ENCODE results near the gene USP21.

DNA sequence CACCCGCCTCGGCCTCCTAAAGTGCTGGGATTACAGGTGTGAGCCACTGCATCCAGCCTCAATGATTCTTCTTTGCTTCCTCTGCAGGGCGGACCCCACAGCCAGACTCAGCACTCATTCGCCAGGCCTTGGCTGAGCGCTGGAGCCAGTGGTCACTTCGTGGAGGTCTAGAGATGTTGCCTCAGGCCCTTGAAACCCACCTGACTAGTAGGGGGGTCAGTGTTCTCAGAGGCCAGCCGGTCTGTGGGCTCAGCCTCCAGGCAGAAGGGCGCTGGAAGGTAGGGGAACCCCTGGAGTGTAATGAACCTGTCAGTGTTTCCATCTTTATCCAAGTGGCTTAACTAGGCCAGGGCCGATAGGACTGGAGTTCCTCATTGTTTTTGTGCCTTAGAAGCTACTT is 9.6 kb downstream of the USP21 start:
- no peak for TF ChIP-seq EZH2 (IDR thresholded peaks at IDR 0.05; ENCODE audit: insufficient read depth, poor library complexity, severe bottlenecking)
- no peak for TF ChIP-seq EZH2phosphoT487 (IDR thresholded peaks at IDR 0.05; ENCODE audit: insufficient read depth, low read depth)
